Measurements from ENCODE around the gene CNDP1.
"Not testable (repeated sequence)": the region's sequence is repeated elsewhere in the genome, so short reads cannot be mapped to it uniquely, and the experiment has no call there.

CNDP1 gene

GRCh38 chr18:74546751-74547530 lies 12.6 kb downstream of the CNDP1 start:
- no peak for DNase-seq

GRCh38 chr18:74547860-74548259 lies 13.6 kb downstream of the CNDP1 start:
- DNase-seq: no peak

GRCh38 chr18:74549591-74550104 lies 15.3 kb downstream of the CNDP1 start:
- no peak for DNase-seq

- no peak for DNase-seq
These were observed 16.6 kb downstream of the CNDP1 start for GRCh38 chr18:74550886-74551285.

- no peak for DNase-seq
These were observed 17.2 kb downstream of the CNDP1 start for GRCh38 chr18:74551452-74551851.

- DNase-seq: peak; percentile 73
These were observed 17.7 kb downstream of the CNDP1 start for GRCh38 chr18:74551936-74552555.

GRCh38 chr18:74556126-74556525 lies 21.8 kb downstream of the CNDP1 start:
- no peak for DNase-seq

- DNase-seq: no peak
These were observed 23.8 kb downstream of the CNDP1 start for GRCh38 chr18:74558096-74558495.

- DNase-seq: no peak
These were observed 27.9 kb downstream of the CNDP1 start for GRCh38 chr18:74562131-74562730.

GRCh38 chr18:74562775-74563174 lies 28.5 kb downstream of the CNDP1 start:
- DNase-seq: no peak

- no peak for DNase-seq
These were observed 29.7 kb downstream of the CNDP1 start for GRCh38 chr18:74563999-74564398.

GRCh38 chr18:74565164-74565563 lies 30.9 kb downstream of the CNDP1 start:
- not testable (repeated sequence) for DNase-seq

- DNase-seq: not testable (repeated sequence)
These were observed 31.7 kb downstream of the CNDP1 start for GRCh38 chr18:74565993-74566392.

GRCh38 chr18:74567822-74568221 lies 33.5 kb downstream of the CNDP1 start:
- no peak for DNase-seq

GRCh38 chr18:74569401-74569800 lies 35.1 kb downstream of the CNDP1 start:
- DNase-seq: no peak

- no peak for DNase-seq
These were observed 36.0 kb downstream of the CNDP1 start for GRCh38 chr18:74570266-74570665.

GRCh38 chr18:74571895-74572680 lies 37.8 kb downstream of the CNDP1 start:
- DNase-seq: no peak

- no peak for DNase-seq
These were observed 38.8 kb downstream of the CNDP1 start for GRCh38 chr18:74573053-74573452.

GRCh38 chr18:74574916-74575315 lies 40.6 kb downstream of the CNDP1 start:
- no peak for DNase-seq

- DNase-seq: no peak
These were observed 42.7 kb downstream of the CNDP1 start for GRCh38 chr18:74577019-74577418.

GRCh38 chr18:74579496-74580065 lies 45.3 kb downstream of the CNDP1 start:
- no peak for DNase-seq

- DNase-seq: no peak
These were observed 48.3 kb downstream of the CNDP1 start for GRCh38 chr18:74582642-74583041.

- DNase-seq: no peak
These were observed 53.1 kb downstream of the CNDP1 start for GRCh38 chr18:74587441-74587840.
